ENCODE results near the gene CSF1R. TPM values are rescaled to one million over a fixed set of nuclear protein-coding genes. Genes with fewer than 3 reads are reported as not detected.

CSF1R gene
- total and polyA plus RNA-seq, 2 of the 4 experiments (the other 2 are of a cell fraction), result 0.14 to 0.36 TPM

DNA sequence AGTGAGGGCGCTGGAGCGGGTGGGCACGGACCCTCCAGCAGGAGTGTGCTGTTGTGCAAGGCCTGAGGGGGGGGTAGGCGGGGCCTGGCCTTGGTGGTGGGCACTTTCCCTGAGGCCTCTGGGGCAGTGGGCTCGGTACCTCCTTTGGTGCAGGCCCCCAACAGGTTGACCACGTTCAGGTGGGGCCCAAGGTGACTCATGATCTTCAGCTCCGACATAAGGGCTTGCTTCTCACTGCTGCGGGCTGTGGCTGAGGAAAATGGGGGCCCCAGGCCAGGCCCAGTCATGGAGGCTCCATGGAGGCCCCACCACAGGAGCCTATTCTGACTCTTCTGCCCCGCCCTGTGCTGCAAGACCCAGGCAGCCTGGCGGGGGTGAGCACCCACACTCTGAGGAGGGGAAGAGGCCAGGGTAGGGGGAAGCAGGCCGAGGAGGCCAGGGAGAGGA is 37.8 kb upstream of the CSF1R start:
- H2BK15ac ChIP-seq (ENCODE audit: low read depth, low read length), result no peak overlapping the region
- H4K5ac ChIP-seq (ENCODE audit: low read depth, low read length), result no peak overlapping the region
- TF ChIP-seq POLR2A (IDR thresholded peaks at IDR 0.05; ENCODE audit: low read depth, low read length) (no peak), SMC3 (IDR thresholded peaks at IDR 0.05; ENCODE audit: low read depth, low read length) (no peak), CHD1 (IDR thresholded peaks at IDR 0.05; ENCODE audit: low read depth, low read length) (no peak), RCOR1 (IDR thresholded peaks at IDR 0.05; ENCODE audit: insufficient replicate concordance, low read length) (no peak), NFE2L2 (IDR thresholded peaks at IDR 0.05; ENCODE audit: low read depth, low read length) (no peak), MAZ (IDR thresholded peaks at IDR 0.05; ENCODE audit: borderline replicate concordance, low read depth, low read length) (no peak)
- TF ChIP-seq, protein P1, sequence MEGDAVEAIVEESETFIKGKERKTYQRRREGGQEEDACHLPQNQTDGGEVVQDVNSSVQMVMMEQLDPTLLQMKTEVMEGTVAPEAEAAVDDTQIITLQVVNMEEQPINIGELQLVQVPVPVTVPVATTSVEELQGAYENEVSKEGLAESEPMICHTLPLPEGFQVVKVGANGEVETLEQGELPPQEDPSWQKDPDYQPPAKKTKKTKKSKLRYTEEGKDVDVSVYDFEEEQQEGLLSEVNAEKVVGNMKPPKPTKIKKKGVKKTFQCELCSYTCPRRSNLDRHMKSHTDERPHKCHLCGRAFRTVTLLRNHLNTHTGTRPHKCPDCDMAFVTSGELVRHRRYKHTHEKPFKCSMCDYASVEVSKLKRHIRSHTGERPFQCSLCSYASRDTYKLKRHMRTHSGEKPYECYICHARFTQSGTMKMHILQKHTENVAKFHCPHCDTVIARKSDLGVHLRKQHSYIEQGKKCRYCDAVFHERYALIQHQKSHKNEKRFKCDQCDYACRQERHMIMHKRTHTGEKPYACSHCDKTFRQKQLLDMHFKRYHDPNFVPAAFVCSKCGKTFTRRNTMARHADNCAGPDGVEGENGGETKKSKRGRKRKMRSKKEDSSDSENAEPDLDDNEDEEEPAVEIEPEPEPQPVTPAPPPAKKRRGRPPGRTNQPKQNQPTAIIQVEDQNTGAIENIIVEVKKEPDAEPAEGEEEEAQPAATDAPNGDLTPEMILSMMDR (conservative IDR thresholded peaks at IDR 0.05; ENCODE audit: low read depth, low read length), result no peak
- in situ Hi-C loops (cut with MboI; ENCODE audit: low sequenced_read_pairs) (no loop called here), dilution Hi-C loops (cut with HindIII; ENCODE audit: low sequenced_read_pairs, unreplicated experiment) (no loop called here), intact Hi-C loops (cut with micrococcal nuclease) (no loop called here)
- H3K9me3 ChIP-seq (ENCODE audit: control insufficient read depth, insufficient read depth, low read length), result no peaks in the 10 kb centered on the region
- no TSS peak for BruUV-seq (replicated peaks)
- H3K27ac ChIP-seq (ENCODE audit: insufficient read depth, low read length), result no peak overlapping the region
- H3K27me3 ChIP-seq (ENCODE audit: control insufficient read depth, insufficient read depth, low read length), result no peaks in the 10 kb centered on the region
- H3K4me2 ChIP-seq (ENCODE audit: low read depth, low read length), result no peak overlapping the region
- no peak overlapping the region for H3K23ac ChIP-seq (ENCODE audit: low read depth, low read length)
- H3K4ac ChIP-seq (ENCODE audit: low read depth, low read length), result no peak overlapping the region
- H3K9ac ChIP-seq (ENCODE audit: low read depth, low read length), result no peak overlapping the region
- no peak overlapping the region for H3K14ac ChIP-seq (replicated peaks; ENCODE audit: low read depth, low read length)
- H3K56ac ChIP-seq (ENCODE audit: extremely low read depth, insufficient read depth, low read length), result no peak overlapping the region
- no peak overlapping the region for H3K4me3 ChIP-seq (ENCODE audit: insufficient read depth, low read depth, low read length)
- POLR2A ChIA-PET (ENCODE audit: unreplicated experiment), result no interaction called here
- DNase-seq (no peak), ATAC-seq (ENCODE audit: low read depth) (no peak)
- H2AK5ac ChIP-seq (ENCODE audit: low read depth, low read length), result no peak overlapping the region
- no peak overlapping the region for H2BK120ac ChIP-seq (ENCODE audit: low read depth, low read length)
- H3K79me1 ChIP-seq (ENCODE audit: low read depth in 1 of 2, low read length in 2 of 2), result peaks cover 29 to 66% of the 10 kb centered on the region in 2 experiments
- no peak overlapping the region for H2BK5ac ChIP-seq (ENCODE audit: low read depth, low read length, poor library complexity, severe bottlenecking)
- no peak overlapping the region for H4K8ac ChIP-seq (ENCODE audit: low read depth in 2 of 2, low read length in 2 of 2)
- H2BK20ac ChIP-seq (ENCODE audit: low read depth, low read length), result no peak overlapping the region
- no peak overlapping the region for H2AK9ac ChIP-seq (replicated peaks; ENCODE audit: low read depth, low read length, poor library complexity)
- no peak overlapping the region for H2AFZ ChIP-seq (replicated peaks; ENCODE audit: low read length, poor library complexity)
- no peaks in the 10 kb centered on the region for H3K9me1 ChIP-seq (ENCODE audit: insufficient read depth, low read length)
- CTCF ChIA-PET, result no interaction called here
- H4K20me1 ChIP-seq (ENCODE audit: insufficient read depth, low read length), result no peaks in the 10 kb centered on the region
- H3K4me1 ChIP-seq (ENCODE audit: control insufficient read depth, insufficient read depth, low read length), result 0 out of 2 replicates have a peak, but pooled peaks cover 1% of the 10 kb centered on the region
- no peak overlapping the region for H3K18ac ChIP-seq (ENCODE audit: low read depth, low read length)
- 81% methylated on average over 3 of the region's 11 CpGs; no CpG with 5 or more reads in 1 of the 2 experiments for WGBS, 2 experiments (ENCODE audit: extremely low coverage in 2 of 2, insufficient read length in 1 of 2)
- H3K36me3 ChIP-seq (ENCODE audit: control insufficient read depth, insufficient read depth, low read length), result peaks cover 94% of the 10 kb centered on the region
- no peak overlapping the region for H4K91ac ChIP-seq (ENCODE audit: insufficient read depth, low read depth, low read length)
